ENCODE results near the gene TMEM141. TPM values are rescaled to one million over a fixed set of nuclear protein-coding genes. Genes with fewer than 3 reads are reported as not detected.
"Not testable (repeated sequence)": the region's sequence is repeated elsewhere in the genome, so short reads cannot be mapped to it uniquely, and the experiment has no call there.

Gene TMEM141
- total RNA-seq, 4 donors from 2014 or later = 46.9 to 70.2 (median 51.1) TPM

GRCh38 chr9:136763649-136764035, 27.5 kb upstream of the TMEM141 start:
- TF ChIP-seq CTCF (IDR thresholded peaks at IDR 0.05 in 4 of 5, conservative IDR thresholded peaks at IDR 0.05 in 1 of 5) = no peak
- TF ChIP-seq POLR2A (IDR thresholded peaks at IDR 0.05) = no peak
- H3K36me3 ChIP-seq = no peaks in the 10 kb centered on the region
- H3K27ac ChIP-seq = no peak overlapping the region
- no peak for ATAC-seq
- no peak overlapping the region for H3K4me3 ChIP-seq
- DNase-seq = no peak
- intact Hi-C loops (cut with DNase I; ENCODE audit: low total_unique reads) (no loop called here), in situ Hi-C loops (cut with MboI; ENCODE audit: low sequenced_read_pairs in 4 of 4) (no loop called here)
- H3K9me3 ChIP-seq = no peaks in the 10 kb centered on the region
- H3K27me3 ChIP-seq = peaks cover 0 to 6% (median 0%) of the 10 kb centered on the region in 3 donors
- peaks cover 0 to 4% of the 10 kb centered on the region in 2 donors for H3K4me1 ChIP-seq

DNA sequence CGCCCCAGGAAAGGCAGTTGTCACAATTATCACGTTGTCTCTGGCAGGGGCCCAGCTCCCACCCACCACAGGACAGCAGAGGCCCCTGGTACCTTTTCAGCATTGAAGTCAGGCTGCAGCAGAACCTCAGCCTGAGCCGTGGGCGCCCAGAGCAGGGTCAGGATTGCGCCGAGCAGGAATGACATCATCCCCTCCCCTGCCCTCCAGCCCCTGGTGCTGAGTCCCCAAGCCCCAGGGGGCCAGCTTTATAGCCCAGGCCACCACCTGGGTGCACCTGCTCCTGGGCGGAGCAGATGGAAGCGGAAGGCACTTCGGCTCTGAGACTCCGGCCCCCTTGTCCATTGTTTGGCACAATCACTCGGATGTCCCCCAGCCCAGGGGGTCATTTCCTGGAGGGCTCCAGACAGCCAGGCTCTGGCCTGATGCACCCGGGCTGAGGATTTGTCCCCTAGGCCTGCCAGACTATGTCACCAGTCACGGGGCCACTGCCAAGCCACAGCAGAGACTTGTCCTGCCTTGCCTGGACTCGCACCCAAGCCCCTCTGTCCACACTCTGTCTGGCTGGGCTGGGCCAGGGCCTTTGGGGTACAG, 26.7 kb upstream of the TMEM141 start, which contains the start of gene LCN15:
TSS of gene LCN15 (minus strand) at position 218 of the 591 bp plus-strand sequence. CDS start at position 188, 30 bp downstream.
- intact Hi-C loops (cut with DNase I; ENCODE audit: low total_unique reads) = no loop called here
- Histone ChIP-seq H3K4me1 (peaks cover 0 to 4% of the 10 kb centered on the region in 2 donors), H3K27me3 (peaks cover 0 to 6% (median 0%) of the 10 kb centered on the region in 3 donors), H3K4me3 (no peak within 1 kb of the TSS), H3K27ac (no peak within 1 kb of the TSS), H3K36me3 (no peaks in the 10 kb centered on the region), H3K9me3 (no peaks in the 10 kb centered on the region)
- in situ Hi-C loops (cut with MboI; ENCODE audit: low sequenced_read_pairs in 4 of 4) = no loop called here
- DNase-seq (no peak), ATAC-seq (no peak)
- TF ChIP-seq POLR2A (IDR thresholded peaks at IDR 0.05) (no peak), CTCF (IDR thresholded peaks at IDR 0.05 in 4 of 5, conservative IDR thresholded peaks at IDR 0.05 in 1 of 5) (no peak)

- Histone ChIP-seq H3K27ac (no peak overlapping the region), H3K4me1 (peaks cover 0 to 4% of the 10 kb centered on the region in 2 donors), H3K4me3 (no peak overlapping the region), H3K27me3 (peaks cover 0 to 6% (median 3%) of the 10 kb centered on the region in 3 donors), H3K36me3 (no peaks in the 10 kb centered on the region), H3K9me3 (no peaks in the 10 kb centered on the region)
- TF ChIP-seq POLR2A (IDR thresholded peaks at IDR 0.05) (no peak), CTCF (IDR thresholded peaks at IDR 0.05 in 4 of 5, conservative IDR thresholded peaks at IDR 0.05 in 1 of 5) (no peak)
- ATAC-seq = peak in 1 of 2 donors; percentile 55
- intact Hi-C loops (cut with DNase I; ENCODE audit: low total_unique reads) = no loop called here
- in situ Hi-C loops (cut with MboI; ENCODE audit: low sequenced_read_pairs in 4 of 4) = no loop called here
- DNase-seq = peak in 1 of 2 donors; percentile 34
Measured at GRCh38 chr9:136765041-136765440, 26.1 kb upstream of the TMEM141 start.

- ATAC-seq; H3K9me3 ChIP-seq; H3K4me1 ChIP-seq; DNase-seq; H3K27me3 ChIP-seq; intact Hi-C loops (cut with DNase I; ENCODE audit: low total_unique reads); in situ Hi-C loops (cut with MboI; ENCODE audit: low sequenced_read_pairs in 4 of 4); H3K36me3 ChIP-seq; H3K4me3 ChIP-seq: not testable (repeated sequence)
- peak overlapping the region in 1 of 4 donors; percentile 40 for H3K27ac ChIP-seq
Measured at GRCh38 chr9:136765745-136766409, 25.3 kb upstream of the TMEM141 start.

- H3K9me3 ChIP-seq; H3K36me3 ChIP-seq; in situ Hi-C loops (cut with MboI; ENCODE audit: low sequenced_read_pairs in 4 of 4); H3K4me1 ChIP-seq; H3K4me3 ChIP-seq; intact Hi-C loops (cut with DNase I; ENCODE audit: low total_unique reads); H3K27me3 ChIP-seq: not testable (repeated sequence)
- H3K27ac ChIP-seq = peak overlapping the region in 1 of 4 donors; percentile 40
- peak in 2 of 5 experiments; percentile 49 to 52 for TF ChIP-seq CTCF (IDR thresholded peaks at IDR 0.05 in 4 of 5, conservative IDR thresholded peaks at IDR 0.05 in 1 of 5)
- DNase-seq (peak; percentile 60 to 79), ATAC-seq (peak in 1 of 2 donors; percentile 37)
Measured at GRCh38 chr9:136766410-136767120, 24.6 kb upstream of the TMEM141 start.
